HepG2 (cell line): ENCODE data around the gene ADAT3. TPM values are rescaled to one million over a fixed set of nuclear protein-coding genes. Genes with fewer than 3 reads are reported as not detected.

Source experiments
- ATF2 ChIP-seq: sonication (generic); formaldehyde crosslinking; IDR thresholded peaks from 2 replicates; pipeline ENCODE4 v1.4.0; 2020; ENCODE audit warnings: missing genetic modification reagents
- CENPT ChIP-seq: sonication (generic); formaldehyde crosslinking; IDR thresholded peaks from 2 replicates; pipeline ENCODE4 v1.8.0; 2022; ENCODE audit warnings: low read depth, mild to moderate bottlenecking, moderate library complexity, missing genetic modification reagents
- DR1 ChIP-seq: sonication (generic); formaldehyde crosslinking; IDR thresholded peaks from 2 replicates; pipeline ENCODE4 v1.8.0; 2021; ENCODE audit warnings: mild to moderate bottlenecking, missing genetic modification reagents, inconsistent platforms
- GTF3A ChIP-seq: sonication (generic); formaldehyde crosslinking; conservative IDR thresholded peaks from 2 replicates; pipeline ENCODE4 v1.4.0; 2020; ENCODE audit warnings: mild to moderate bottlenecking, missing genetic modification reagents
- HMG20B ChIP-seq: conservative IDR thresholded peaks from 2 replicates; pipeline ENCODE4 v1.6.1; 2016; ENCODE audit warnings: missing genetic modification reagents, missing compliant biosample characterization
- KAT8 ChIP-seq: IDR thresholded peaks from 2 replicates; pipeline ENCODE4 v1.6.1; 2016; ENCODE audit warnings: missing genetic modification reagents, missing compliant biosample characterization
- MZF1 ChIP-seq: sonication (generic); formaldehyde crosslinking; IDR thresholded peaks from 2 replicates; pipeline ENCODE4 v1.8.1; 2023; ENCODE audit warnings: mild to moderate bottlenecking, missing genetic modification reagents, borderline replicate concordance
- TRIM24 ChIP-seq: sonication (generic); formaldehyde crosslinking; IDR thresholded peaks from 2 replicates; pipeline ENCODE4 v1.8.0; 2022; ENCODE audit warnings: mild to moderate bottlenecking, missing genetic modification reagents
- ZBTB1 ChIP-seq: sonication (generic); formaldehyde crosslinking; IDR thresholded peaks from 2 replicates; pipeline ENCODE4 v1.4.0; 2020; ENCODE audit warnings: missing genetic modification reagents, borderline replicate concordance
- ZNF121 ChIP-seq: sonication (generic); formaldehyde crosslinking; IDR thresholded peaks from 2 replicates; pipeline ENCODE4 v1.5.0; 2020; ENCODE audit warnings: mild to moderate bottlenecking, missing genetic modification reagents
- ZNF207 ChIP-seq: fragments of 450-650 bp; IDR thresholded peaks from 2 replicates; pipeline ENCODE4 v1.6.1; 2016; ENCODE audit warnings: antibody characterized with exemption, borderline replicate concordance
- ZNF292 ChIP-seq: sonication (generic); formaldehyde crosslinking; IDR thresholded peaks from 2 replicates; pipeline ENCODE4 v1.8.1; 2022; ENCODE audit warnings: mild to moderate bottlenecking, low read depth, missing genetic modification reagents, borderline replicate concordance
- ZNF296 ChIP-seq: sonication (generic); formaldehyde crosslinking; conservative IDR thresholded peaks from 2 replicates; pipeline ENCODE4 v1.5.0; 2020; ENCODE audit warnings: mild to moderate bottlenecking, missing genetic modification reagents
- ZNF329 ChIP-seq: sonication (generic); formaldehyde crosslinking; IDR thresholded peaks from 2 replicates; pipeline ENCODE4 v1.9.0; 2021; ENCODE audit warnings: low read depth, mild to moderate bottlenecking, missing genetic modification reagents
- ZNF484 ChIP-seq: sonication (generic); formaldehyde crosslinking; IDR thresholded peaks from 2 replicates; pipeline ENCODE4 v1.5.1; 2020; ENCODE audit warnings: mild to moderate bottlenecking, low read depth, missing genetic modification reagents, borderline replicate concordance
- ZNF564 ChIP-seq: sonication (generic); formaldehyde crosslinking; IDR thresholded peaks from 2 replicates; pipeline ENCODE4 v1.8.1; 2023; ENCODE audit warnings: mild to moderate bottlenecking, missing genetic modification reagents
- ZNF782 ChIP-seq: sonication (generic); formaldehyde crosslinking; IDR thresholded peaks from 2 replicates; pipeline ENCODE4 v1.4.0; 2020; ENCODE audit warnings: missing genetic modification reagents, mild to moderate bottlenecking, borderline replicate concordance
- polyA plus RNA-seq, 8 experiments: library from polyadenylated mRNA; depleted of rRNA in 3 of 8; stranded (reverse) in 7 of 8; unstranded in 1 of 8; fragments of >200 nt; fragmentation: Illumina TruSeq in 4 of 8; extraction: Trizol in 4 of 8; gene quantifications; 2 replicates each; pipeline versions ENCODE4 v1.2.1 to v1.2.3, GENCODE V29; 2011 to 2016; ENCODE audit warnings: low read depth in 4 of 8, missing spikeins in 1 of 8, mixed read lengths in 1 of 8; ENCODE audit not compliant: insufficient read depth in 1 of 8
- total RNA-seq, 5 experiments: library from RNA; depleted of rRNA; stranded (reverse); fragments of >200 nt; fragmentation: Illumina TruSeq; extraction: Trizol; gene quantifications; 2 replicates each; pipeline ENCODE4 v1.2.3, GENCODE V29; 2016; ENCODE audit warnings: low read depth in 1 of 5
- TF ChIP-seq, protein P1 (sequence below): sonication (generic); formaldehyde crosslinking; IDR thresholded peaks from 2 replicates; pipeline ENCODE4 v1.9.0; 2021; ENCODE audit warnings: missing genetic modification reagents, borderline replicate concordance
- TF ChIP-seq, protein P2 (sequence below): sonication (generic); formaldehyde crosslinking; IDR thresholded peaks from 2 replicates; pipeline ENCODE4 v1.8.0; 2022; ENCODE audit warnings: mild to moderate bottlenecking, missing genetic modification reagents, borderline replicate concordance
- TF ChIP-seq, protein P3 (sequence below): sonication (generic); formaldehyde crosslinking; IDR thresholded peaks from 2 replicates; pipeline ENCODE4 v1.5.1; 2020; ENCODE audit warnings: missing genetic modification reagents, mild to moderate bottlenecking, borderline replicate concordance
- TF ChIP-seq, protein P4 (sequence below): sonication (generic); formaldehyde crosslinking; IDR thresholded peaks from 2 replicates; pipeline ENCODE4 v1.5.0; 2020; ENCODE audit warnings: missing genetic modification reagents

ADAT3 gene
- total and polyA plus RNA-seq, 2 of the 13 experiments (the other 11 are each of a cell fraction or from before 2014, with no cell fraction given) = 0.95 to 3.5 TPM

- TF ChIP-seq, protein P1, sequence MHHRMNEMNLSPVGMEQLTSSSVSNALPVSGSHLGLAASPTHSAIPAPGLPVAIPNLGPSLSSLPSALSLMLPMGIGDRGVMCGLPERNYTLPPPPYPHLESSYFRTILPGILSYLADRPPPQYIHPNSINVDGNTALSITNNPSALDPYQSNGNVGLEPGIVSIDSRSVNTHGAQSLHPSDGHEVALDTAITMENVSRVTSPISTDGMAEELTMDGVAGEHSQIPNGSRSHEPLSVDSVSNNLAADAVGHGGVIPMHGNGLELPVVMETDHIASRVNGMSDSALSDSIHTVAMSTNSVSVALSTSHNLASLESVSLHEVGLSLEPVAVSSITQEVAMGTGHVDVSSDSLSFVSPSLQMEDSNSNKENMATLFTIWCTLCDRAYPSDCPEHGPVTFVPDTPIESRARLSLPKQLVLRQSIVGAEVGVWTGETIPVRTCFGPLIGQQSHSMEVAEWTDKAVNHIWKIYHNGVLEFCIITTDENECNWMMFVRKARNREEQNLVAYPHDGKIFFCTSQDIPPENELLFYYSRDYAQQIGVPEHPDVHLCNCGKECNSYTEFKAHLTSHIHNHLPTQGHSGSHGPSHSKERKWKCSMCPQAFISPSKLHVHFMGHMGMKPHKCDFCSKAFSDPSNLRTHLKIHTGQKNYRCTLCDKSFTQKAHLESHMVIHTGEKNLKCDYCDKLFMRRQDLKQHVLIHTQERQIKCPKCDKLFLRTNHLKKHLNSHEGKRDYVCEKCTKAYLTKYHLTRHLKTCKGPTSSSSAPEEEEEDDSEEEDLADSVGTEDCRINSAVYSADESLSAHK = no peak
- TF ChIP-seq HMG20B (CRISPR knock-in tag) = no peak
- no peak for TF ChIP-seq CENPT (CRISPR knock-in tag)
- no peak for TF ChIP-seq ZNF782
- no peak for TF ChIP-seq TRIM24
- TF ChIP-seq, protein P2, sequence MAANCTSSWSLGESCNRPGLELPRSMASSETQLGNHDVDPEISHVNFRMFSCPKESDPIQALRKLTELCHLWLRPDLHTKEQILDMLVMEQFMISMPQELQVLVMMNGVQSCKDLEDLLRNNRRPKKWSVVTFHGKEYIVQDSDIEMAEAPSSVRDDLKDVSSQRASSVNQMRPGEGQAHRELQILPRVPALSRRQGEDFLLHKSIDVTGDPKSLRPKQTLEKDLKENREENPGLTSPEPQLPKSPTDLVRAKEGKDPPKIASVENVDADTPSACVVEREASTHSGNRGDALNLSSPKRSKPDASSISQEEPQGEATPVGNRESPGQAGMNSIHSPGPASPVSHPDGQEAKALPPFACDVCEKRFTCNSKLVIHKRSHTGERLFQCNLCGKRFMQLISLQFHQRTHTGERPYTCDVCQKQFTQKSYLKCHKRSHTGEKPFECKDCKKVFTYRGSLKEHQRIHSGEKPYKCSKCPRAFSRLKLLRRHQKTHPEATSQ (CRISPR knock-in tag) = no peak
- TF ChIP-seq, protein P3, sequence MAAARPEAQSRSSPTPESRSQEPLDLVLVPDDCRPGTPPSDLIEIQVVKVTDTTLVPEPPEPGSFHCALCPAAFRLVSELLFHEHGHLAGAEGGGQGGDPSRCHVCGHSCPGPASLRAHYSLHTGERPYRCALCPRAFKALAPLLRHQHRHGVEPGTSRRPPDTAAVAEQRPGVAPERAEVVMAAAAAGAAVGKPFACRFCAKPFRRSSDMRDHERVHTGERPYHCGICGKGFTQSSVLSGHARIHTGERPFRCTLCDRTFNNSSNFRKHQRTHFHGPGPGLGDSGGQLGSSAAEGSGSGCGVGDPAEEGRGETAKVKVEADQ (CRISPR knock-in tag) = no peak
- no peak for TF ChIP-seq KAT8 (CRISPR knock-in tag)
- TF ChIP-seq, protein P4, sequence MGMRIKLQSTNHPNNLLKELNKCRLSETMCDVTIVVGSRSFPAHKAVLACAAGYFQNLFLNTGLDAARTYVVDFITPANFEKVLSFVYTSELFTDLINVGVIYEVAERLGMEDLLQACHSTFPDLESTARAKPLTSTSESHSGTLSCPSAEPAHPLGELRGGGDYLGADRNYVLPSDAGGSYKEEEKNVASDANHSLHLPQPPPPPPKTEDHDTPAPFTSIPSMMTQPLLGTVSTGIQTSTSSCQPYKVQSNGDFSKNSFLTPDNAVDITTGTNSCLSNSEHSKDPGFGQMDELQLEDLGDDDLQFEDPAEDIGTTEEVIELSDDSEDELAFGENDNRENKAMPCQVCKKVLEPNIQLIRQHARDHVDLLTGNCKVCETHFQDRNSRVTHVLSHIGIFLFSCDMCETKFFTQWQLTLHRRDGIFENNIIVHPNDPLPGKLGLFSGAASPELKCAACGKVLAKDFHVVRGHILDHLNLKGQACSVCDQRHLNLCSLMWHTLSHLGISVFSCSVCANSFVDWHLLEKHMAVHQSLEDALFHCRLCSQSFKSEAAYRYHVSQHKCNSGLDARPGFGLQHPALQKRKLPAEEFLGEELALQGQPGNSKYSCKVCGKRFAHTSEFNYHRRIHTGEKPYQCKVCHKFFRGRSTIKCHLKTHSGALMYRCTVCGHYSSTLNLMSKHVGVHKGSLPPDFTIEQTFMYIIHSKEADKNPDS = no peak
- TF ChIP-seq ZNF564 (CRISPR knock-in tag) = no peak
- TF ChIP-seq ZNF207 = no peak
- peak; percentile 60; the same call in 1 of the 2 replicates for TF ChIP-seq ZNF329
- no peak for TF ChIP-seq MZF1 (CRISPR knock-in tag)
- TF ChIP-seq DR1 (CRISPR knock-in tag) = peak; percentile 41; the same call in 1 of the 2 replicates
- TF ChIP-seq ZNF292 = no peak
- TF ChIP-seq ATF2 (CRISPR knock-in tag) = no peak
- no peak for TF ChIP-seq ZNF296 (CRISPR knock-in tag)
- no peak for TF ChIP-seq ZBTB1 (CRISPR knock-in tag)
- no peak for TF ChIP-seq GTF3A (CRISPR knock-in tag)
- TF ChIP-seq ZNF121 = no peak
- TF ChIP-seq ZNF484 (CRISPR knock-in tag) = no peak
Observed at GRCh38 chr19:1863638-1864479, 41.3 kb upstream of the ADAT3 start (continued).
